Activated CD4-positive, alpha-beta T cell treated with anti-CD3 and anti-CD28 coated beads, Interleukin-10, Interleukin-2, amounts not matched to agents 100 ng/mL and 50 ng/mL, durations not matched to agents 16 hours and 8 hours (primary cell): ENCODE data around the gene NFASC.

Experiments
- DNase-seq: peaks from one replicate; pipeline ENCODE4 v3.0.0-alpha.2; 2020

The NFASC gene

GRCh38 chr1:205068457-205069040, 197.9 kb downstream of the NFASC start:
- no peak for DNase-seq

GRCh38 chr1:205069371-205070125, 198.9 kb downstream of the NFASC start:
- DNase-seq = no peak

GRCh38 chr1:205071028-205071409, 200.4 kb downstream of the NFASC start:
- no peak for DNase-seq

- DNase-seq = no peak
Measured at GRCh38 chr1:205071801-205072200, 201.1 kb downstream of the NFASC start.

GRCh38 chr1:205072286-205072685, 201.6 kb downstream of the NFASC start:
- no peak for DNase-seq
